ENCODE measurements around the gene UROC1. TPM values are rescaled to one million over a fixed set of nuclear protein-coding genes. Genes with fewer than 3 reads are reported as not detected.

Gene UROC1
- total and polyA plus RNA-seq, 9 of the 15 experiments (the other 6 are each of a cell fraction or from before 2014, with no cell fraction given) = not detected

DNA sequence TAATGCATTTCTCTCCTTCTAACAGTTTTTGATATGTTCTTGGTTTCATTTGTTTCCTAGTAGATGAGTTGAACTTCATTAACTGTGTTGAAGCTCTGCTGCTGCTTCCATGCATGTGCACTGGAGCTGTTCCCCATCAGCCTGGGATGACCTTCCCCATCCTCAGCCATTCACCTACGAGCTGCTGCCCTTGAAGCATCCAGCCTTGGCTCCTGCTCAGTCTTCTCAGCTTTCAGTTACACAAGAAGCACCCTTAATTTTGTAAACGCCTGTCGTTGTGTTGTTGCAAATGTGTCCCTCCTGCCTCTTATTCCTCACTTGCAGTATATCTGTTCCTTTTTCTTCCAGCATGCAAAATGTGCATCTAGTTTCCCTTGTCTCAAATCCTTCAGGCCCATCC is 33.4 kb downstream of the UROC1 start (continued):
- no peak for TF ChIP-seq ZNF583 (CRISPR knock-in tag; IDR thresholded peaks at IDR 0.05)
- no peak for TF ChIP-seq KDM1A (IDR thresholded peaks at IDR 0.05)
- no peak for TF ChIP-seq CBFA2T3 (IDR thresholded peaks at IDR 0.05)
- no peak for TF ChIP-seq TGIF2 (CRISPR knock-in tag; IDR thresholded peaks at IDR 0.05)
- TF ChIP-seq CHD7 (IDR thresholded peaks at IDR 0.05; ENCODE audit: low read depth, low read length) = no peak
- no peak for TF ChIP-seq ZBED1 (IDR thresholded peaks at IDR 0.05)
- TF ChIP-seq DIDO1 (tag; IDR thresholded peaks at IDR 0.05; ENCODE audit: low read depth) = no peak
- TF ChIP-seq ZNF146 (CRISPR knock-in tag; IDR thresholded peaks at IDR 0.05; ENCODE audit: unreplicated experiment) = no peak
